ENCODE data around the gene GIT2. TPM values are rescaled to one million over a fixed set of nuclear protein-coding genes. Genes with fewer than 3 reads are reported as not detected.

GIT2 gene
- total RNA-seq, 2 donors from 2014 or later = 27.0 to 27.9 TPM

DNA sequence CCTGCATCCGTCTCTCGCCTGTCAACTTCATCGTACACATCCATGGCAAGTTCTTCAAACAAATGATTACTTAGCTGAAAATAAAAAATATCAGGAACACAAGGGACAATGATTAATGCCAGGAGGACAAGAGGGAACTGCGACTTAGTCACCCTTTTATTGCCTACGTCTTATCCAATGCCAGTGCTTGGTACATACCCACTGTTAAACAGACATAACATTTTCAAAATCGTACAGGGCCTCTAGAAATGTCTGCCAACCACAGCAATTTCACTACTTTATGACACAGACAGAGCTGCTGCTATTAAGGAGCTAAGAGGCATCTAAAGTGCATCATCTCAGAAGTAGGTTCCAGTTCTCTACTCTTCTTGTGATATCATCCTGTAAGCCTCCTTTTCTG, 34.6 kb downstream of the GIT2 start:
- H3K9me3 ChIP-seq (ENCODE audit: control insufficient read depth, low read length) = no peaks in the 10 kb centered on the region
- Mint-ChIP-seq H3K4me3 (no peak overlapping the region), H3K9me3 (no peaks in the 10 kb centered on the region), H3K27ac (peak overlapping the region; percentile 62), H3K36me3 (ENCODE audit: low read depth) (peaks cover 44% of the 10 kb centered on the region), H3K27me3 (ENCODE audit: insufficient read depth) (no peaks in the 10 kb centered on the region), H3K4me1 (no peaks in the 10 kb centered on the region)
- H3K27me3 ChIP-seq (ENCODE audit: control insufficient read depth, insufficient read depth, low read length, poor library complexity, severe bottlenecking) = no peaks in the 10 kb centered on the region
- H3K9ac ChIP-seq (ENCODE audit: extremely low read depth, low read length, poor library complexity, severe bottlenecking) = no peak overlapping the region
- H3K27ac ChIP-seq (ENCODE audit: low read depth, low read length) = no peak overlapping the region
- H3K4me1 ChIP-seq (ENCODE audit: control insufficient read depth, insufficient read depth, low read length) = no peaks in the 10 kb centered on the region
- whole genome bisulfite sequencing, 2 experiments (ENCODE audit: insufficient coverage in 1 of 2, insufficient read length in 1 of 2) = 93 to 96% methylated on average over 6 of the region's 6 CpGs
- H3K4me3 ChIP-seq (ENCODE audit: low read length) = no peak overlapping the region
- peaks cover 70% of the 10 kb centered on the region for H3K36me3 ChIP-seq (ENCODE audit: control insufficient read depth, insufficient read depth, low read length)
- TF ChIP-seq, protein P1, sequence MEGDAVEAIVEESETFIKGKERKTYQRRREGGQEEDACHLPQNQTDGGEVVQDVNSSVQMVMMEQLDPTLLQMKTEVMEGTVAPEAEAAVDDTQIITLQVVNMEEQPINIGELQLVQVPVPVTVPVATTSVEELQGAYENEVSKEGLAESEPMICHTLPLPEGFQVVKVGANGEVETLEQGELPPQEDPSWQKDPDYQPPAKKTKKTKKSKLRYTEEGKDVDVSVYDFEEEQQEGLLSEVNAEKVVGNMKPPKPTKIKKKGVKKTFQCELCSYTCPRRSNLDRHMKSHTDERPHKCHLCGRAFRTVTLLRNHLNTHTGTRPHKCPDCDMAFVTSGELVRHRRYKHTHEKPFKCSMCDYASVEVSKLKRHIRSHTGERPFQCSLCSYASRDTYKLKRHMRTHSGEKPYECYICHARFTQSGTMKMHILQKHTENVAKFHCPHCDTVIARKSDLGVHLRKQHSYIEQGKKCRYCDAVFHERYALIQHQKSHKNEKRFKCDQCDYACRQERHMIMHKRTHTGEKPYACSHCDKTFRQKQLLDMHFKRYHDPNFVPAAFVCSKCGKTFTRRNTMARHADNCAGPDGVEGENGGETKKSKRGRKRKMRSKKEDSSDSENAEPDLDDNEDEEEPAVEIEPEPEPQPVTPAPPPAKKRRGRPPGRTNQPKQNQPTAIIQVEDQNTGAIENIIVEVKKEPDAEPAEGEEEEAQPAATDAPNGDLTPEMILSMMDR (conservative IDR thresholded peaks at IDR 0.05) = no peak
- no peak for DNase-seq

DNA sequence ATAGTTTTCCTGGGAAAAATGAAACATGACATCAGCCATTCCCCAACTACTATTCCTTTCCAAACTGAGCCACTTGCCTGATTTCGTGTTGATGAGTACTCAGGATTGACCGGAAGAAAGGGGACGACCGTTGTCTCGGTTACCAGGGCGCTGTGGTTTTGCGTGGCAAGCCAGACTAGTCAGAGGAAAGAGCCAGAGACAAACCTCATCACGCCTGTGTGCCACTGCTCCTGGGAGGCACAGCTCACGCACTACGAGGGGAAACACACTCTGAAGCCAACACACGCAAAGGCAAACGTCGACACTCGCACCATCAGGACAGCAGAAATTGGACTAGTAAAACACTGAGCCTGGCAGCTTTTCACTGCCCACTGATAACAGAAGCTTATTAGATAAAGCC, 35.0 kb downstream of the GIT2 start:
- 92 to 98% methylated on average over 14 of the region's 14 CpGs for WGBS, 2 experiments (ENCODE audit: insufficient coverage in 1 of 2, insufficient read length in 1 of 2)
- H3K9me3 ChIP-seq (ENCODE audit: control insufficient read depth, low read length) = no peaks in the 10 kb centered on the region
- no peak overlapping the region for H3K9ac ChIP-seq (ENCODE audit: extremely low read depth, low read length, poor library complexity, severe bottlenecking)
- Mint-ChIP-seq H3K27me3 (ENCODE audit: insufficient read depth) (no peaks in the 10 kb centered on the region), H3K4me1 (no peaks in the 10 kb centered on the region), H3K4me3 (no peak overlapping the region), H3K36me3 (ENCODE audit: low read depth) (peaks cover 45% of the 10 kb centered on the region), H3K27ac (peak overlapping the region; percentile 62), H3K9me3 (no peaks in the 10 kb centered on the region)
- no peak for DNase-seq
- no peak overlapping the region for H3K27ac ChIP-seq (ENCODE audit: low read depth, low read length)
- no peak overlapping the region for H3K4me3 ChIP-seq (ENCODE audit: low read length)
- H3K27me3 ChIP-seq (ENCODE audit: control insufficient read depth, insufficient read depth, low read length, poor library complexity, severe bottlenecking) = no peaks in the 10 kb centered on the region
- no peaks in the 10 kb centered on the region for H3K4me1 ChIP-seq (ENCODE audit: control insufficient read depth, insufficient read depth, low read length)
- peaks cover 73% of the 10 kb centered on the region for H3K36me3 ChIP-seq (ENCODE audit: control insufficient read depth, insufficient read depth, low read length)
- TF ChIP-seq, protein P1 (conservative IDR thresholded peaks at IDR 0.05) = no peak

DNA sequence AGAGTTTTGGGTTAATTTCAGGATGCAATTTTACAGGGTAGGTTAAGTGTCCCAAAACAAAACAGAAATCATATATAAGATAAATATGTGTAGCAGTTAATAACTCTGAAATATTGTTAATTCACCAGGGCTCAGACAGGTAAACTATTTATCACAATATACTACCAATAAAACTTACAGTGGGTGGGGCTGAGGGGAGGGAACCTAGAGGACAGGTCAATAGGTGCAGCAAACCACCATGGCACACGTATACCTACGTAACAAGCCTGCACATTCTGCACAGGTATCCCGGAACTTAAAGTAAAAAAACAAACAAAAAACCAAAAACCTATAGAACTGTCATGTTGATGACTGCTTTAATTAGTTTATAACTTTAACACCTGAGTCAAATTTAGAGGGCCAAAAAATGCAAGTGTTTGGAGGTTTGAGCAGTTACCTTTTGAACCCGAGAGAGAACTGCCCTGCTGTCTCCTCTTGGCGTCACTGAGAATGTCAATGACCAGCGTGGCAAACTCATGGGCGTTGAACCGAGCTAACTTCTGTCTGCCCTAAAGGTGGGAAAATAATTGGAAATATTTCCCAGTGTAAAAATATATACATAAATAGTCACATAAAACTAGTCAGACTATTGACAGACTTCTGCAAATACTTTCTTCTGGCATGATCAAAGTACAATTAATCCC, 36.6 kb downstream of the GIT2 start:
- no peaks in the 10 kb centered on the region for H3K9me3 ChIP-seq (ENCODE audit: control insufficient read depth, low read length)
- H3K4me1 ChIP-seq (ENCODE audit: control insufficient read depth, insufficient read depth, low read length) = no peaks in the 10 kb centered on the region
- Mint-ChIP-seq H3K36me3 (ENCODE audit: low read depth) (peaks cover 51% of the 10 kb centered on the region), H3K9me3 (no peaks in the 10 kb centered on the region), H3K4me3 (no peak overlapping the region), H3K27me3 (ENCODE audit: insufficient read depth) (no peaks in the 10 kb centered on the region), H3K27ac (no peak overlapping the region), H3K4me1 (no peaks in the 10 kb centered on the region)
- H3K4me3 ChIP-seq (ENCODE audit: low read length) = no peak overlapping the region
- H3K9ac ChIP-seq (ENCODE audit: extremely low read depth, low read length, poor library complexity, severe bottlenecking) = no peak overlapping the region
- H3K27ac ChIP-seq (ENCODE audit: low read depth, low read length) = no peak overlapping the region
- no peak for DNase-seq
- 96 to 100% methylated on average over 5 to 6 of the region's 8 CpGs for WGBS, 2 experiments (ENCODE audit: insufficient coverage in 1 of 2, insufficient read length in 1 of 2)
- peaks cover 67% of the 10 kb centered on the region for H3K36me3 ChIP-seq (ENCODE audit: control insufficient read depth, insufficient read depth, low read length)
- TF ChIP-seq, protein P1 (conservative IDR thresholded peaks at IDR 0.05) = no peak
- H3K27me3 ChIP-seq (ENCODE audit: control insufficient read depth, insufficient read depth, low read length, poor library complexity, severe bottlenecking) = no peaks in the 10 kb centered on the region

Measured in endodermal cell (in vitro differentiated cells).